ENCODE results near the gene PRSS23.
"Not testable (repeated sequence)": the region's sequence is repeated elsewhere in the genome, so short reads cannot be mapped to it uniquely, and the experiment has no call there.

Gene PRSS23

GRCh38 chr11:86816251-86816726, 15.9 kb downstream of the PRSS23 start:
- TF ChIP-seq EZH2phosphoT487 (IDR thresholded peaks at IDR 0.05; ENCODE audit: borderline replicate concordance, low read length), result no peak
- TF ChIP-seq, protein P1, sequence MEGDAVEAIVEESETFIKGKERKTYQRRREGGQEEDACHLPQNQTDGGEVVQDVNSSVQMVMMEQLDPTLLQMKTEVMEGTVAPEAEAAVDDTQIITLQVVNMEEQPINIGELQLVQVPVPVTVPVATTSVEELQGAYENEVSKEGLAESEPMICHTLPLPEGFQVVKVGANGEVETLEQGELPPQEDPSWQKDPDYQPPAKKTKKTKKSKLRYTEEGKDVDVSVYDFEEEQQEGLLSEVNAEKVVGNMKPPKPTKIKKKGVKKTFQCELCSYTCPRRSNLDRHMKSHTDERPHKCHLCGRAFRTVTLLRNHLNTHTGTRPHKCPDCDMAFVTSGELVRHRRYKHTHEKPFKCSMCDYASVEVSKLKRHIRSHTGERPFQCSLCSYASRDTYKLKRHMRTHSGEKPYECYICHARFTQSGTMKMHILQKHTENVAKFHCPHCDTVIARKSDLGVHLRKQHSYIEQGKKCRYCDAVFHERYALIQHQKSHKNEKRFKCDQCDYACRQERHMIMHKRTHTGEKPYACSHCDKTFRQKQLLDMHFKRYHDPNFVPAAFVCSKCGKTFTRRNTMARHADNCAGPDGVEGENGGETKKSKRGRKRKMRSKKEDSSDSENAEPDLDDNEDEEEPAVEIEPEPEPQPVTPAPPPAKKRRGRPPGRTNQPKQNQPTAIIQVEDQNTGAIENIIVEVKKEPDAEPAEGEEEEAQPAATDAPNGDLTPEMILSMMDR (IDR thresholded peaks at IDR 0.05; ENCODE audit: low read depth, low read length, poor library complexity, severe bottlenecking), result no peak
- Histone ChIP-seq H3K4me3 (ENCODE audit: low read length) (no peak overlapping the region), H3K4me1 (ENCODE audit: control insufficient read depth, low read length) (no peaks in the 10 kb centered on the region), H3K27ac (ENCODE audit: low read depth, low read length) (no peak overlapping the region), H3K9me3 (ENCODE audit: control insufficient read depth, insufficient read depth, low read length) (no peaks in the 10 kb centered on the region), H3K79me2 (ENCODE audit: control insufficient read depth, low read length) (no peaks in the 10 kb centered on the region), H3K27me3 (ENCODE audit: control insufficient read depth, low read length) (peaks cover 14% of the 10 kb centered on the region), H3F3A (ENCODE audit: control insufficient read depth, insufficient read depth) (no peaks in the 10 kb centered on the region), H3K36me3 (ENCODE audit: control insufficient read depth, low read length) (no peaks in the 10 kb centered on the region), H3K9me2 (replicated peaks; ENCODE audit: control insufficient read depth, low read length) (no peaks in the 10 kb centered on the region), H3K4me2 (ENCODE audit: low read length) (no peak overlapping the region), H4K20me1 (ENCODE audit: control insufficient read depth, insufficient read depth, low read depth, low read length) (no peaks in the 10 kb centered on the region)

- Histone ChIP-seq H3K27me3 (ENCODE audit: control insufficient read depth, low read length) (peaks cover 14% of the 10 kb centered on the region), H3K27ac (ENCODE audit: low read depth, low read length) (no peak overlapping the region), H3F3A (ENCODE audit: control insufficient read depth, insufficient read depth) (no peaks in the 10 kb centered on the region), H3K4me2 (ENCODE audit: low read length) (no peak overlapping the region), H3K9me2 (replicated peaks; ENCODE audit: control insufficient read depth, low read length) (no peaks in the 10 kb centered on the region), H3K4me1 (ENCODE audit: control insufficient read depth, low read length) (no peaks in the 10 kb centered on the region), H3K9me3 (ENCODE audit: control insufficient read depth, insufficient read depth, low read length) (no peaks in the 10 kb centered on the region), H3K36me3 (ENCODE audit: control insufficient read depth, low read length) (no peaks in the 10 kb centered on the region), H3K79me2 (ENCODE audit: control insufficient read depth, low read length) (no peaks in the 10 kb centered on the region), H3K4me3 (ENCODE audit: low read length) (no peak overlapping the region), H4K20me1 (ENCODE audit: control insufficient read depth, insufficient read depth, low read depth, low read length) (no peaks in the 10 kb centered on the region)
- TF ChIP-seq, protein P1 (IDR thresholded peaks at IDR 0.05; ENCODE audit: low read depth, low read length, poor library complexity, severe bottlenecking), result peak; percentile 73
- TF ChIP-seq EZH2phosphoT487 (IDR thresholded peaks at IDR 0.05; ENCODE audit: borderline replicate concordance, low read length), result no peak
Observed at GRCh38 chr11:86818462-86819192, 18.3 kb downstream of the PRSS23 start.

GRCh38 chr11:86824139-86824538, 23.8 kb downstream of the PRSS23 start:
- not testable (repeated sequence) for H3K9me2 ChIP-seq (replicated peaks; ENCODE audit: control insufficient read depth, low read length); H3K27me3 ChIP-seq (ENCODE audit: control insufficient read depth, low read length); H3K4me2 ChIP-seq (ENCODE audit: low read length); H3K36me3 ChIP-seq (ENCODE audit: control insufficient read depth, low read length); H3K79me2 ChIP-seq (ENCODE audit: control insufficient read depth, low read length); H3K9me3 ChIP-seq (ENCODE audit: control insufficient read depth, insufficient read depth, low read length); H4K20me1 ChIP-seq (ENCODE audit: control insufficient read depth, insufficient read depth, low read depth, low read length); H3F3A ChIP-seq (ENCODE audit: control insufficient read depth, insufficient read depth); H3K27ac ChIP-seq (ENCODE audit: low read depth, low read length); H3K4me1 ChIP-seq (ENCODE audit: control insufficient read depth, low read length); H3K4me3 ChIP-seq (ENCODE audit: low read length)

DNA sequence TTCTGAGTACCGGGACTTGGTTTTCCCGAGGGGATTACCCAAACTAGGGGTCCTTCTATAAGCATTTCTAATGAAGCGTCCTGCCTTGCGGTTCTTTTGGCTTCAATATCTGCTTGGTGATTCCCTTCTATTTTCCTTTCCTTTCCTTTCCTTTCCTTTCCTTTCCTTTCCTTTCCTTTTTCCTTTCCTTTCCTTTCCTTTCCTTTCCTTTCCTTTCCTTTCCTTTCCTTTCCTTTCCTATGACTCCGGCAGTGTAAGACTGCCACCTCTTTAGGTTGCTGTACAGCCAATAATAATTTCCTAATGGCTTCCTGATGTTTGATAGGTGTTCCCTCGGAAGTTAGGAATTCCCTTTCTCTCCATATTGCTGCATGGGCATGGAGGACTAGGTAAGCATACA, 34.0 kb downstream of the PRSS23 start:
- H3K9me2 ChIP-seq (replicated peaks; ENCODE audit: control insufficient read depth, low read length); H3K36me3 ChIP-seq (ENCODE audit: control insufficient read depth, low read length); H3K9me3 ChIP-seq (ENCODE audit: control insufficient read depth, insufficient read depth, low read length); H4K20me1 ChIP-seq (ENCODE audit: control insufficient read depth, insufficient read depth, low read depth, low read length); H3K27me3 ChIP-seq (ENCODE audit: control insufficient read depth, low read length); H3K4me1 ChIP-seq (ENCODE audit: control insufficient read depth, low read length); H3K79me2 ChIP-seq (ENCODE audit: control insufficient read depth, low read length); H3K4me3 ChIP-seq (ENCODE audit: low read length); H3K27ac ChIP-seq (ENCODE audit: low read depth, low read length); H3K4me2 ChIP-seq (ENCODE audit: low read length); H3F3A ChIP-seq (ENCODE audit: control insufficient read depth, insufficient read depth): not testable (repeated sequence)

- not testable (repeated sequence) for H3K27ac ChIP-seq (ENCODE audit: low read depth, low read length); H3K36me3 ChIP-seq (ENCODE audit: control insufficient read depth, low read length); H3F3A ChIP-seq (ENCODE audit: control insufficient read depth, insufficient read depth); H3K4me3 ChIP-seq (ENCODE audit: low read length); H4K20me1 ChIP-seq (ENCODE audit: control insufficient read depth, insufficient read depth, low read depth, low read length); H3K27me3 ChIP-seq (ENCODE audit: control insufficient read depth, low read length); H3K9me2 ChIP-seq (replicated peaks; ENCODE audit: control insufficient read depth, low read length); H3K79me2 ChIP-seq (ENCODE audit: control insufficient read depth, low read length); H3K4me1 ChIP-seq (ENCODE audit: control insufficient read depth, low read length); H3K4me2 ChIP-seq (ENCODE audit: low read length); H3K9me3 ChIP-seq (ENCODE audit: control insufficient read depth, insufficient read depth, low read length)
Observed at GRCh38 chr11:86844762-86845508, 44.6 kb downstream of the PRSS23 start.
